ENCODE results near the gene AUTS2.

DNA sequence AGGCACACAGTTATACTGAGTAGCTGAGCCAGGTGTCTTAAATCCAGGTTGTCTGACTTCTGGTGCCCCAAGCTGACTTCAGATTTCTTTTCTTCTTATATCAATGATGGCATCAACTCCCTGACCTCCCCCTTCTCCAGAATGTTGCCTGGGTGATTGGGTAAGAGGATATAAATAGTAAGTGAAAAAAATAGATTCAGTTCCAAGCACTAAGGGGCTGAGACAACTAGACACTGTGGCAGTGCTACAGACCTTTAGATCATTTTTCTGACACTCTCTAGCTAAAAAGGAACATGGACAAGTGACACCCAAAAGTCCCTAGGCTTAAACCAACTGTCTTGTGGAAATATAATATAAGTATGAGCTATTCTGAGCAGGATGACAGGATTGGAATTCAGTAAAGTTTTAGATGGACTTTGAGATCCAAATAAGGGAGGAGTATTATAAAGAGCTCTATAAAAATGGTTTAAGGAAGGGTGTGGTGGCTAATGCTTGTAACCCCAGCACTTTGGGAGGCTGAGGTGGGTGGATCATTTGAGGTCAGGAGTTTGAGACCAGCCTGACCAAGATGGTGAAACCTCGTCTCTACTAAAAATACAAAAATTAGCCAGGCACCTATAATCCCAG is 944.6 kb downstream of the AUTS2 start:
- TF ChIP-seq EZH2 (IDR thresholded peaks at IDR 0.05; ENCODE audit: insufficient read depth, poor library complexity, severe bottlenecking) = no peak
- TF ChIP-seq EZH2phosphoT487 (IDR thresholded peaks at IDR 0.05; ENCODE audit: insufficient read depth, low read depth) = no peak

Measured in GM23248 (cell line).